ENCODE measurements around the gene MVB12B.
A peak's percentile ranks its signal among the peaks of the same experiment; 100 is the strongest.

Gene MVB12B

DNA sequence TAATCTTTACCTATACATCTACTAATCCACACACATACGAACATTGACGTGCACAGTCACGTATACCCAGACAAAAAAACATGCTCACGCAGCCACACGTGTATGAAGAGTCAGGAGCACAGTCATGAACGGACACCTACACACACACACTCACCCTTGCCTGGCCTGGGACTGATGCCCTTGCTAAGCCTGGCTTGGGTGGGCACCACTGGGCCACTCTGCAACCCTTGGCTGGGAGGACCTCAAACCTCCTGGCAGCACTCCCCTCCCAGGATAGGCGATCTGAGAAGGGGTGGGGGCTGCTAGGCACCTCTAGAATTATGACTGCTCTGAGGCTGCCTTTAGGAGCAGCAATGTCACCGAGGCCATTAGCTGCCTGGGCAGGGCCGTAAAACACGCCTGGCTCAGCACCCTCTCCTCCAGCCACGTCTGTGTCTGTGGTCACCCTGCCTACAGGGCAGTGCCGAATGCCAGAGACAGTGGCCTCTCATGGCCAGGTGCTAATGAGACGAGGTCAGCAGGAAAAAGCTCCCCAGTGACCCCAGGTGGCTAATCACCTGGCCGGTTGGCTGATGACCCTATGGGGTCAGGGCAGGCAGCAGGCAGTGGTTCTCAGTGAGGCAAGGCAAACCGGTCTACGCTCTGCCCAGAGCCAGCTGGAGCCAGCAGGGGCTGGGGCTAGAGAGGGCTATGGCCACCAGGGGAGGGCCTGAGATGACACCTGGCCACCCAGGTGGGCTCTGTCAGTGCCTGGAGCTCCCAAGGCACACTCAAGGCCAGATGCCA is 33.7 kb upstream of the MVB12B start:
- TF ChIP-seq CTCF (IDR thresholded peaks at IDR 0.05; ENCODE audit: low read depth, low read length, missing control alignments): no peak
- in situ Hi-C loops (cut with HindIII; ENCODE audit: low sequenced_read_pairs): no loop called here
- H3K4me3 ChIP-seq (ENCODE audit: low read depth, low read length): no peak overlapping the region
- no peak for DNase-seq (ENCODE audit: low read depth)

DNA sequence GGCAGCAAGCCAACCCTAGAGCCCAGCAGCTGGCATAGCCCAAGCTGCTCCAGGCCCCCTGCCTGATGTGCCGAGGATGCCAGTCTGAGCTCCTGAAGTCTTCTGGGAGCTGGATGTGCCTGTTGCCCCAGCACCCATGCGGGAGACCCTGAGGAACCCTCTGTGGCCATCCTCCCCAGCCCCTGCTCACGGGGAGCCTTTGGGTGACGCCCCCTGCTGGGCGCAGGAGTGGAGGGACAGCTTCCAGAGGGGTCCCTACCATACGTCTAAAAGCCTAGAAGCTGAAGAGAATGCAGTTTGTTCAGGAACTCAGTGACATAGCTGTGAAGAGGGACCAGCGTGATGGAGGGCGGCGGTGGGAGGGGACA is 33.1 kb upstream of the MVB12B start:
- TF ChIP-seq CTCF (IDR thresholded peaks at IDR 0.05; ENCODE audit: low read depth, low read length, missing control alignments): peak; percentile 6
- in situ Hi-C loops (cut with HindIII; ENCODE audit: low sequenced_read_pairs): no loop called here
- DNase-seq (ENCODE audit: low read depth): no peak
- no peak overlapping the region for H3K4me3 ChIP-seq (ENCODE audit: low read depth, low read length)

DNA sequence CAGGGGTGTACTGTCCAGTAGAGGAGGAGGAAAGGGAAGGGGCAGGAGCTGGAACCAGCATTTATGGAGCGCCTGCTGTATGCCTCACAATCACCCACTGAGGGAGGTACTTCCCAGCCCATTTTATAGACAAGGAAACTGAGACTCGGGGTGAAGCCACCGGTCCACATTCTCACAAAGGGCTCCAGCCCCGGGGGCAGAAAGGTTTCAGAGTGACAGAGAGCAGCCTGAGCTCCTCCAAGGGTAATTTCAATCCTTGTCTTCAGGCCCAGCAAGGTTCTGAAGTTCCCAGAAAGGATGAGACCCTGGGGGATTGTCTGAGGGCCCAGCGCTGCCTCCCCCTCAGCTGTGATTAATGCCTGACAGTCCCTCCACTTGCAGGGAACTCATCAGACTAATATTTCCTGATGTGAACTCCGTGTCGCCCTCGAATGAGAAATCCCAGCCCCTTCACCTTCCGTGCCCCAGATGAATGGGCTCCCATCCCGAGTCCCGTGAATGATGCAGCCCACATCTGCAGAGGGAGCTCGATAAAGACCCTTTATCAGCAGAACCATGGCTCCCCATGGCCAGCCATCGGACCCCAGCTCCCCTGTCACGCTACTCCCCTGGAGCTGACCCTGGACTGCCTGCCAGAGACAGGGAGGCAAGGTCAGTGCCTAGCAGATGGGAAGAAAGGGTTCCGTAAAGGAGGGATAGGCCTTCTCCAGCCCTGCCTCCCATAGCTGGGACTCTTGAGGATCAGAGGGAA is 32.1 kb upstream of the MVB12B start:
- H3K4me3 ChIP-seq (ENCODE audit: low read depth, low read length): no peak overlapping the region
- in situ Hi-C loops (cut with HindIII; ENCODE audit: low sequenced_read_pairs): no loop called here
- DNase-seq (ENCODE audit: low read depth): no peak
- no peak for TF ChIP-seq CTCF (IDR thresholded peaks at IDR 0.05; ENCODE audit: low read depth, low read length, missing control alignments)

- TF ChIP-seq CTCF (IDR thresholded peaks at IDR 0.05; ENCODE audit: low read depth, low read length, missing control alignments): no peak
- no peak overlapping the region for H3K4me3 ChIP-seq (ENCODE audit: low read depth, low read length)
- DNase-seq (ENCODE audit: low read depth): no peak
- in situ Hi-C loops (cut with HindIII; ENCODE audit: low sequenced_read_pairs): no loop called here
Observed at GRCh38 chr9:126295082-126295477, 31.5 kb upstream of the MVB12B start.

DNA sequence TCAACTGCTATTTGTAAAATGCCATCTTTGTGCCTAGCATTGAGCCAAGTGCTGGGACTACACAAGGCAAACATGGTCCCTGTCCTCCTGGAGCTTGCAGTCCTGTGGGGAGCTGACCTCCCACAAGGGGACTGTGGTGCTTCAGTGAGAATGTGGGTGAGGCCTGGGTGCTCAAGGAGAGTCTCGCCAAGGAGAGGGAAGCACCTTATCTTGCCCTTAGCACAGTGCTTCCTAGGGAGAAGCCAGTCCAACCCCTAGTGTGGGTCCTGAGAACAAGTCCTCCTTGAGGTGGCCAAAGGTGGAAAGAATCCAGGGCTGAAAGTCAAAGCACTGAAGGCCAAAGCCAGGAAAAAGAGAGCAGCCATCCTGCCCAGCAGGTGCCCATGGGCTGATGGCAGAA is 31.1 kb upstream of the MVB12B start:
- no peak overlapping the region for H3K4me3 ChIP-seq (ENCODE audit: low read depth, low read length)
- TF ChIP-seq CTCF (IDR thresholded peaks at IDR 0.05; ENCODE audit: low read depth, low read length, missing control alignments): no peak
- in situ Hi-C loops (cut with HindIII; ENCODE audit: low sequenced_read_pairs): no loop called here
- DNase-seq (ENCODE audit: low read depth): no peak

DNA sequence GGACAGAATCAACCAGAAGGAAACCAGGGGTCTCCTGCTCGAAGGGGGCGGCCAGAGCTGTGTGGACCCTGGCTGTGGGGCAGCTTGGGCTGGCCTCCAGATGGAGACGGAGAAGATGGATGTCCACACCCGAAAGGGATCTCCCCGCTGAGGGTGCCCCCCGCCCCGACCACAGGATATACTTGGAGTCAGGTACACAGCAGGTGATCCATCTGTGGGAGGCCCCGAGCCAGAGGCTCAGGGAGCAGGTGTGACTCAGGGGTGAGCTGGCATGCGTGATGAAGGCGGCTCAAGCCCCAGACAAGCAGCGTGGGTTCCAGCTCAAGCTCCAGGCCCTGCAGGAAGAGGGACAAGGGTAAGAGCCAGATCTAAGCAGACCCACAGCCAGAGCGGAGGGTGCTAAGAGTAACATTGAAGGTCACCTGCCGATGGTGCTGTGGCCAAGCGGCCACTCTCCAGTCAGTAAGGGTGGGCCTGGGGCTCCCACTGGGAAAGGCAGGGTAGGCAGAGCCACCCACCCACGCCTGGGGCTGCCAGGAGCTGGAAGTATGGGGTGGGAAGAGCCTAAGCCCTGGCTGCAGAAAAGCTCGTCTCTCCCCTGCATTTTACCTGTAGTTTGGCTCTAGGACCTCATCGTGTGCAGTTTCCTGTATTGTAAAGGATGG is 30.6 kb upstream of the MVB12B start:
- TF ChIP-seq CTCF (IDR thresholded peaks at IDR 0.05; ENCODE audit: low read depth, low read length, missing control alignments): no peak
- no peak for DNase-seq (ENCODE audit: low read depth)
- in situ Hi-C loops (cut with HindIII; ENCODE audit: low sequenced_read_pairs): no loop called here
- H3K4me3 ChIP-seq (ENCODE audit: low read depth, low read length): no peak overlapping the region

All from astrocyte of the cerebellum (primary cell).